A673 (cell line): Measurements from ENCODE around the gene SNRPA1. TPM values are rescaled to one million over a fixed set of nuclear protein-coding genes. Genes with fewer than 3 reads are reported as not detected.

ENCODE experiments used
- BruUV-seq: library from RNA; stranded (reverse); fragments of 400-500 nt; replicated peaks from 2 replicates; lab custom pipeline; 2021; lab: Mats Ljungman, UMichigan
- CTCF ChIA-PET: fragments of 300-600 bp; sonication (Branson Sonifier 250); formaldehyde crosslinking; loops from one replicate; lab custom pipeline; 2022; ENCODE audit warnings: antibody characterized with exemption; lab: Charles Lee
- POLR2A ChIA-PET: fragments of 300-600 bp; sonication (Branson Sonifier 250); formaldehyde crosslinking; loops from one replicate; lab custom pipeline; 2022; ENCODE audit warnings: antibody characterized with exemption; ENCODE audit not compliant: low non-redundant PET; lab: Charles Lee
- DNase-seq: peaks from one replicate; pipeline ENCODE4 v3.0.0-alpha.2; 2015; ENCODE audit warnings: low spot score
- H3K27ac ChIP-seq: fragments of 200-600 bp; sonication (generic); 2 replicates; pipeline ENCODE4 v1.5.1; 2016; ENCODE audit warnings: mixed run types, low read depth, mild to moderate bottlenecking, mixed read lengths, antibody characterized with exemption, low read length; ENCODE audit not compliant: poor library complexity, severe bottlenecking
- H3K27me3 ChIP-seq: fragments of 200-600 bp; sonication (generic); replicated peaks from 2 replicates; pipeline ENCODE4 v1.6.1; 2017; ENCODE audit warnings: mixed run types, low read depth, mild to moderate bottlenecking, mixed read lengths, antibody characterized with exemption, low read length; ENCODE audit not compliant: insufficient read depth, poor library complexity
- H3K36me3 ChIP-seq: fragments of 200-600 bp; sonication (generic); 2 replicates; pipeline ENCODE4 v1.6.1; 2016; ENCODE audit warnings: mixed run types, mild to moderate bottlenecking, mixed read lengths, antibody characterized with exemption, low read length; ENCODE audit not compliant: insufficient read depth, poor library complexity, severe bottlenecking
- H3K4me1 ChIP-seq: fragments of 200-600 bp; sonication (generic); 2 replicates; pipeline ENCODE4 v1.6.1; 2017; ENCODE audit warnings: mixed run types, mild to moderate bottlenecking, mixed read lengths, antibody characterized with exemption, low read length; ENCODE audit not compliant: insufficient read depth, poor library complexity, severe bottlenecking
- H3K4me3 ChIP-seq: fragments of 200-600 bp; sonication (generic); 2 replicates; pipeline ENCODE4 v1.5.1; 2016; ENCODE audit warnings: low read depth, mixed run types, mild to moderate bottlenecking, mixed read lengths, low read length; ENCODE audit not compliant: poor library complexity, severe bottlenecking
- H3K9me3 ChIP-seq: fragments of 200-600 bp; sonication (generic); 2 replicates; pipeline ENCODE4 v1.6.1; 2016; ENCODE audit warnings: mixed run types, low read depth, mild to moderate bottlenecking, mixed read lengths, antibody characterized with exemption, low read length; ENCODE audit not compliant: poor library complexity, severe bottlenecking
- CTCF ChIP-seq: fragments of 300-800, 200-600 bp; sonication (generic); conservative IDR thresholded peaks from 2 replicates; pipeline ENCODE4 v1.5.1; 2017; ENCODE audit warnings: low read depth, mild to moderate bottlenecking, antibody characterized with exemption, low read length, moderate library complexity, mixed read lengths
- EZH2 ChIP-seq: fragments of 200-600 bp; sonication (generic); IDR thresholded peaks from 2 replicates; pipeline ENCODE4 v1.6.1; 2017; ENCODE audit warnings: borderline replicate concordance, low read depth, mild to moderate bottlenecking, mixed read lengths, antibody characterized with exemption, low read length; ENCODE audit not compliant: poor library complexity, severe bottlenecking
- intact Hi-C: fragments of 100-400 bp; cut with micrococcal nuclease; formaldehyde crosslinking; loops from one replicate; pipeline ENCODE4 v1.10.0; 2022; ENCODE audit not compliant: unreplicated experiment
- total RNA-seq: library from RNA; stranded (reverse); gene quantifications from 2 replicates; pipeline ENCODE4 v1.2.3, GENCODE V29; 2021

The SNRPA1 gene
- total RNA-seq, 1 experiment from 2014 or later: 206 TPM

GRCh38 chr15:101237251-101237650, 57.8 kb downstream of the SNRPA1 start:
- no peak for DNase-seq
- intact Hi-C loops: no loop called here
- Histone ChIP-seq H3K27ac (no peak overlapping the region), H3K4me3 (no peak overlapping the region), H3K4me1 (peaks cover 16% of the 10 kb centered on the region), H3K27me3 (no peaks in the 10 kb centered on the region), H3K36me3 (peaks cover 19% of the 10 kb centered on the region), H3K9me3 (no peaks in the 10 kb centered on the region)
- TF ChIP-seq EZH2 (no peak), CTCF (no peak)
- CTCF ChIA-PET: no interaction called here
- POLR2A ChIA-PET: no interaction called here
- no TSS peak for BruUV-seq

GRCh38 chr15:101233651-101234280, 61.3 kb downstream of the SNRPA1 start:
- ChIA-PET POLR2A (no interaction called here), CTCF (no interaction called here)
- TF ChIP-seq CTCF: no peak
- no peak for TF ChIP-seq EZH2
- H3K9me3 ChIP-seq: no peaks in the 10 kb centered on the region
- H3K4me3 ChIP-seq: no peak overlapping the region
- H3K27ac ChIP-seq: no peak overlapping the region
- intact Hi-C loops: no loop called here
- peaks cover 19% of the 10 kb centered on the region for H3K36me3 ChIP-seq
- no TSS peak for BruUV-seq
- DNase-seq: no peak
- no peaks in the 10 kb centered on the region for H3K4me1 ChIP-seq
- H3K27me3 ChIP-seq: no peaks in the 10 kb centered on the region

- TF ChIP-seq CTCF (no peak), EZH2 (no peak)
- BruUV-seq: no TSS peak
- Histone ChIP-seq H3K4me1 (no peaks in the 10 kb centered on the region), H3K27ac (no peak overlapping the region), H3K36me3 (peaks cover 19% of the 10 kb centered on the region), H3K4me3 (no peak overlapping the region), H3K27me3 (no peaks in the 10 kb centered on the region), H3K9me3 (peaks cover 5% of the 10 kb centered on the region)
- DNase-seq: no peak
- POLR2A ChIA-PET: no interaction called here
- intact Hi-C loops: no loop called here
- CTCF ChIA-PET: no interaction called here
These were observed 62.4 kb downstream of the SNRPA1 start for GRCh38 chr15:101232677-101233076.

Other genes starting within 250 kb of the SNRPA1 start
- 47.0 and 48.3 TPM in 2 replicates for gene CHSY1, start 43.2 kb downstream of the SNRPA1 start, total RNA-seq
- gene SELENOS, start 17.8 kb downstream of the SNRPA1 start, total RNA-seq: 40.1 and 40.6 TPM in 2 replicates
- 2.6 and 4.3 TPM in 2 replicates for gene PCSK6, start 194.5 kb upstream of the SNRPA1 start, total RNA-seq